Hepatic stellate cell (primary cell): Measurements from ENCODE around the gene TNFRSF4.
A peak's percentile ranks its signal among the peaks of the same experiment; 100 is the strongest.

Experiments
- DNase-seq: peaks from one replicate; pipeline ENCODE4 v3.0.0; 2011; ENCODE audit warnings: low spot score

TNFRSF4 gene

DNA sequence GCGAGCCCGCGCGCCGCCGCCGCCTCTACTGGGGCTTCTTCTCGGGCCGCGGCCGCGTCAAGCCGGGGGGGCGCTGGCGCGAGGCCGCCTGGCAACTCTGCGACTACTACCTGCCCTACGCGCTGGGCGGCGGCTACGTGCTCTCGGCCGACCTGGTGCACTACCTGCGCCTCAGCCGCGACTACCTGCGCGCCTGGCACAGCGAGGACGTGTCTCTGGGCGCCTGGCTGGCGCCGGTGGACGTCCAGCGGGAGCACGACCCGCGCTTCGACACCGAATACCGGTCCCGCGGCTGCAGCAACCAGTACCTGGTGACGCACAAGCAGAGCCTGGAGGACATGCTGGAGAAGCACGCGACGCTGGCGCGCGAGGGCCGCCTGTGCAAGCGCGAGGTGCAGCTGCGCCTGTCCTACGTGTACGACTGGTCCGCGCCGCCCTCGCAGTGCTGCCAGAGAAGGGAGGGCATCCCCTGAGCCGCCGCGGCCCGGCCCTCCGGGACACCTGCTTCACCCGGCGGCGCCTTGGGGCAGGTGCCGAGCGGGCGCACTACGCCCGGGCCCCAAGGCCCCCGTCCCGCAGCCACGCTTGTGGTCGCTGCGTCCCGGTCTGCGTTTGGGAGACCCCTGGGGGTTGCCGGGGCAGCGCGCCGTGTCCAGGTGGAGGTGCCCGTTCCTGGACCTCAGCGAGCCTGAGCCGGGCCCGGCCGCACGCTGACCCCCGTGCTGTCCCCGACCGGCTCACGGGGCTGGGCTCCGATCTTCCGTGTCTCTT is 19.0 kb upstream of the TNFRSF4 start:
- no peak for DNase-seq

DNA sequence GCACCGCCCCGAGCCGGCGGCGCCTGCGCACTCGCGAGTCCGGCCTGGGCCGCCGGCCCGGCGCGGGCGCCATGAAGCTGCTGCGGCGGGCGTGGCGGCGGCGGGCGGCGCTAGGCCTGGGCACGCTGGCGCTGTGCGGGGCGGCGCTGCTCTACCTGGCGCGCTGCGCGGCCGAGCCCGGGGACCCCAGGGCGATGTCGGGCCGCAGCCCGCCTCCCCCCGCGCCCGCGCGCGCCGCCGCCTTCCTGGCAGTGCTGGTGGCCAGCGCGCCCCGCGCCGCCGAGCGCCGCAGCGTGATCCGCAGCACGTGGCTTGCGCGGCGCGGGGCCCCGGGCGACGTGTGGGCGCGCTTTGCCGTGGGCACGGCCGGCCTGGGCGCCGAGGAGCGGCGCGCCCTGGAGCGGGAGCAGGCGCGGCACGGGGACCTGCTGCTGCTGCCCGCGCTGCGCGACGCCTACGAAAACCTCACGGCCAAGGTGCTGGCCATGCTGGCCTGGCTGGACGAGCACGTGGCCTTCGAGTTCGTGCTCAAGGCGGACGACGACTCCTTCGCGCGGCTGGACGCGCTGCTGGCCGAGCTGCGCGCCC is 18.3 kb upstream of the TNFRSF4 start, which contains the start of gene B3GALT6:
B3GALT6 (plus strand) TSS at position 30 of the 588 bp plus-strand sequence; CDS start at position 72, 42 bp downstream.
- no peak for DNase-seq

DNA sequence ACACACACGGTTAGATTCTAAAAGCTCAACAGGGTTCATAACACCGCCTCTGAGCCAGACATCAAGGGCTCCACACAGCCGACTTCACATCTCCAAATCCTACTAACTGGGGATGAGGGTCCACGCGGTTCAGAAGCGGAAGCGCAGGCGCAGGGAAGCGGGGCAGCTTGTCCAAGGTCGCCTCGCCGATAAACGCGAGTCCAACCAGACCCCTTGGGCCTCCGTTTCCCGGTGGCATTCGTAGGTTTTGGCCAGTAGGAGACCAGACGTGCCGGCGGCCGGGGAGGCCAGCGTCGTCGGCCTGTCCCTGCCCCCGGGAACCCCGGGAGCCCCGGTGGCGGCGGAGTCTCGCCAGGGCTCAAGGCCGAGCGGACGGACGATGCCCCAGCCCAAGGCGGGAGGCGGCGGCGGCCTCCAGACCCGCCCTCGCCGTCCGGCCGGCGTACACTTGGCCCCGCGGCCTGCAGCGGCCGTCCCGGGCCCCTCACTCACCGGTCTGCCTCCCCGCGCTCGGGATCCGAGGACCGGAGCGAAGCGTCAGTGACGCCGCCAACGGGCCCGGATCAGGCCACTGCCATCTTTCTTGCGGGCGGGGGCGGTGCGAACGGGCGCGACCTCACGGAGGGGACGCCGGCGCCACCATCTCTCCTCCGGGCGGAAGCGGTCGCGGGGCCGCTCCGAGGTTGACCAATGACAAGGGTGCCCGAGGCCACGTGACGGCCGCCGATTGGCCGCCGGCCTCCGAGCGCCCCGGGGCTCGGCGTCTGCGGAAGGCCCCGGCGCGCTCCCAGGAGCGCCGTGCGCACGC is 17.7 kb upstream of the TNFRSF4 start, which contains the start of gene SDF4:
SDF4 (minus strand) TSS at position 602 of the 808 bp plus-strand sequence. CDS start 3,229 bp downstream, outside the sequence.
- DNase-seq: peak; percentile 100

DNA sequence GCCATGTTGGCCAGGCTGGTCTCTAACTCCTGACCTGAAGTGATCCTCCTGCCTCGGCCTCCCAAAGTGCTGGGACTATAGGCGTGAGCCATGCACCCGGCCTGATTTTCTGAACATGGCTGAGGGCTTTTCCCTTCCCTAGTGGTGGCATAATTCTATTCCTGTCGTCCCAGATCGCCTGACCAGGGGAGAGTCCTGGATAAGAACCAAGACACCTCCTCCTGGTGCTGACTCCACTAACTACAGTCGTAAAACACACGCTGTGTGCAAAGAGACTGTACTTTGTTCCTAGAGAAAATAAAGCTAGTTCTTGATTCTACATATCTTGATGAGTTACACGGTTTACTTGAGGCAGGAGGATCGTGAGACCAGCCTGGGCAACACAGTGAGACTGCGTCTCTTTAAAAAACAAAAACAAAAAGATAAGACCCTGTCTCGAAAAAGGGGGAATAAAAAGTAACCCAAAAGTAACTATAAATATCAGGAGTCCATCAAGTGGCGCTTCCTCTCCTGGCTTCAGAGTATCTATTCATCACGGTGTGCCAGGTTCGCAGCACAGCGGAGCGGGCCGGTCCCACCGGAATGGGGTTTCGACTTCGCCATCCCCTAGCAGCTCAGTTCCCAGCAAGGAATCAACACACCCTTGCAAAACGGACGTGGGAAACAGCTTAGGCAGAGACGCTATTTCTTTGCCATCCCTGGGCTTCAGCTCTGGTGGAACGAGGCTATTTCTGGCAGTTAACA is 16.9 kb upstream of the TNFRSF4 start:
- peak; percentile 94 for DNase-seq

DNA sequence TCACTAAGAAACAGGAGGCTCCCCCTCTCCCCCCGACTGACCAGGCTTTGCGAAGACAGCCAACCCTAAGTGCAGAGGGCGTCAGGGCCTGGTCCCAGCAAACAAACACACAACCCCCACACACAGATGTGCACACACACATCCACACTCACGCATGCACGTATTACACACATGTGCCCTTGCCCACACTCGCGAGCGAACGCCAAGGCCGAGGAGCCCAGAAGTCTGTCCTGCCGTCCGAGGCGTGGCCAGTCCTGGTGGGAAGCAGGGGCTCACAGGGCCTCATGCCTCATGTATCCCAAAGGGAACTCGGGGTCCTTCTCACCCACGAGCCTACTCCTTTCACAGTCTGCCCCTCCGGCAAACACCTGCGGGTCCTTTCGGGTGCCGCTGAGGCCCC is 15.8 kb upstream of the TNFRSF4 start:
- no peak for DNase-seq

DNA sequence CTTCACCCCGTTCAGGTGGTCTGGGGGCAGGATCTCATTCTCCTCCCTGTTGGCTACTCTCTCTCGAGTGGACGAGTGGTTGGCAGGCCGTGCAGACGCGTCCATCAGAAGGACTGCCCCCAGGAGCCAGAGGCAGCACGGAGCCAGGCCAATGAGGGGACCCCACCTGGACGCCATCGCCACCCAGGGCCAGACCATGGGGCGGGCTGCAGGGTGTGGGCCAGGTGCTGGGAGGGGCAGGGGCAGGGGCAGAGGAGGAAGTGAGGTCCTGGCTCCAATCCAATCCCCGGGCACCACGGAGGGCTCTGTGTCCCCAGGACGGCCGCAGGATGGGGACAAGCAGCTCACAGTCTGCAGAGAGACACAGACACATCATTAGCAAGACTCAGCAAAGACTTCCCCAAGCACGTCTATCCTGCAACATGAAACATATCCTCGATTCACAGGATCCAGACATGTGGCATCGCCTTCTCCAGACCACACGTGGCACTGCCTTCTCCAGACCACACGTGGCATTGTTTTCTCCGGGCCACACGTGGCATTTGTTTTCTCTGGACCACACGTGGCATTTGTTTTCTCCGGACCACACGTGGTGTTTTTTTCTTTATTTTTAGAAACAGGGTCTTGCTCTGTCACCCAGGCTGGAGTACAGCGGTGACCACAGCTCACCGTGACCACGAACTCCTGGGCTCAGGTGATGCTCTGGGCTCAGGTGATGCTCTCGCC is 14.8 kb upstream of the TNFRSF4 start:
- no peak for DNase-seq

DNA sequence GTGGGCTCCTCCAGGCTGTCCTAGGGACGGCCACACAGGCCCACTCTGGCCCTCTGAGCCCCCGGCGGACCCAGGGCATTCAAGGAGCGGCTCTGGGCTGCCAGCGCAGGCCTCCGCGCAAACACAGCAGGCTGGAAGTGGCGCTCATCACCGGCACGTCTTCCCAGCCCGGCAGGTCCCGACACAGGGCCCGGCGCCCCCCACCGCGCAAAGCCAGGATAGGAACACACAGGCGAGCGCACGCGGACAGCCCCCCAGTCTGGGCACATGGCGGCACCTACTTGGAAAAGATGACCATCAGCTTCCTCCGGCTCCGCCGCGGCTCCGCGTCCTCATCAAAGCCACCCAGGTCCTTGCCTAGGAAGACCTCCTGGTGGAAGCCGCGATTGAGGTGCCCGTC is 14.2 kb upstream of the TNFRSF4 start:
- no peak for DNase-seq

DNA sequence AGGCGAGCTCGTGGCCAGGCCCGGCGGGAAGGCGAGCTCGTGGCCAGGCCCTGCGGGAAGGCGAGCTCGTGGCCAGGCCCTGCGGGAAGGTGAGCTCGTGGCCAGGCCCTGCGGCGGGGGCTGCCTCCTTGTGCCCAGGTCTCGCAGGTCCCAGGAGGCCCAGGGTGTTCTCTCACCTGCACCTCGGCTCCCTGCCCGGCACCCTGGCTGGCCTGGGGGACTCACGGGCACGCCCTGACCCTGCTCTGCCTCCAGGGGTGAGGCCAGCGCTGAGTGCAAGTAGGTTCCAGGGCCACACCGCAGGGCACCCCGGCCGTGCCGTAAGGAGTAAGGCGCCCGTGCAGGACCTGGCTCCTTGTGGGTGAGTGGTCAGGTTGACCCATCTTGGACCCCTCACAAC is 13.4 kb upstream of the TNFRSF4 start:
- DNase-seq: no peak

DNA sequence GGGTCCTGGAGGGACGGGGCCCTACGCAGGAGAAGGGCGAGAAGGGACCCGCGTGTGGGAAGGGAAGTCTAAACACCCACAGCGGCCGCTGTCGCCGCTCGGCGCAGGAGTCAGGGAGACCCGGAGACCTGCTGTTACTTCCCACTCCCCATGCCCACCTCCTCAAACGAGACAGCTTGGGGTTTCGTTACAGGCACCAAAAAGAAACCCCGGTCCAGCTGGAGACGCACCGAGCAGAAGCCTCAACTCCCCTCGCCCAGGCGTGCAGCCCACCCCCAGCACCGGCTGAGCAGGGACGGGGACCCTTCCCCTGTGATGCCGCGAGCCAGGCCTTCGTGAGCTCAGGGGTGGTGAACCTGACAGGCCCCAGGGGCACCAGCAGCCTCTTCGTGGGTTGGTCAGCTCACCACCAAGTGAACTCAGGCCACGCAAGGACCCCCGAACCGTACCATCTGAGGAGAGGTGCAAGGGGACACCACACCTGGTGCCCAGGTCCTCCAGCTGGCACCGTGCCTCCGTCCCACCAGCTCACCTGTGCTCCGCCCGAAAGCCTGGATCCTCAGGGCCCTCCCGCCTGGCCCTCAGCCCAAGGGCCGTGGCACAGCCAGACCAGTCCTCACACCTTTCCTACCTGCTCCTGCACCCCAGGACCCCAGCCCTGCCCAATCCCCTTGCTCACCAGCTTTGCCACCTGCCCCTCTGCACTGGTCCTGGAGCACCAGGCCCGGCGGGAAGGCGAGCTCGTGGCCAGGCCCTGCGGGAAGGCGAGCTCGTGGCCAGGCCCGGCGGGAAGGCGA is 12.8 kb upstream of the TNFRSF4 start:
- no peak for DNase-seq

DNA sequence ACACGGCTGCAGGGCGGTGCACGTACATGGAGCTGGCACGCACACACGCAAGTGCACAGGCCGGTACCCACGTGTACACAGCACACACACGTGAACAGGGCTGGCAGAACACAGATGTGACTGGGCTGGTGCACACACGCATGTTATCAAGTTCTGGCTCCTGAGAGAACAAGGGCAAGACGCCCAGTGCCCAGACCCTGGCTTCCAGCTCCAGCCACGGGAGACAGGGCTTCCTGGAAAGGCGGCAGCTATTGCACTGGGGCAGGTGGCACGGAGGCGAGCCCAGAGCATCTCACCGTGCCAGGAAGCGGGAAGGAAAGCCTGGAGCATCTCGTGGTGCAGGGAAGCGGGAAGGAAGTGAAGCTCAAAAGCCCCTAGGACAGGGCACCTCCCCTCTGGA is 12.0 kb upstream of the TNFRSF4 start:
- no peak for DNase-seq

DNA sequence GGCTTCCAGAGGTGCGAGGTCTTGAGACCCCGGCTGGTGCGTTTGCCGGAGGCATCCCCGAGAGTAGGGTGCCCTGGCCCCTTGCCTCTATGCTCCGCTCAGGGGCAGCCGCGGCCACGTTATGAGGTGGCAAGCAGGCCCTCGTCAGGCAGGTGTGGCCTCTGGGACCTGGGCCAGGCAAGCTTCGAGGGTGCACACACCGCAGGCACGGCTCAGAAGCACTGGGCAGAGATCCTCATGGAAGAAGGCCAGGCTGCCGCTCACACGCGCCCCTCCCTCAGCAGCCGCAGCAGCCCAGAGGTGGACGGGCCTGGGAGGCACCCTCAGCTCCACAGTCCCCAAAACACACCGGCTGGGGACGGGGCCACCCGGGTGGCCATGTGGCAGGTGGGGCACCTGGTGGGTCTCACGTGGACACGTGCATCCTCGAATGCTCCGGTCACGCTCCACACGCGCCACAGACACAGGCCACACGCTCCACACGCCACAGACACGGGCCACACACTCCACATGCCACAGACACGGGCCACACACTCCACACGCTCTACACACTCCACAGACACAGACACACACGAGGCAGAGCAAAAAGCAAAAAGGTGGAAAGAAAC is 11.4 kb upstream of the TNFRSF4 start:
- no peak for DNase-seq

DNA sequence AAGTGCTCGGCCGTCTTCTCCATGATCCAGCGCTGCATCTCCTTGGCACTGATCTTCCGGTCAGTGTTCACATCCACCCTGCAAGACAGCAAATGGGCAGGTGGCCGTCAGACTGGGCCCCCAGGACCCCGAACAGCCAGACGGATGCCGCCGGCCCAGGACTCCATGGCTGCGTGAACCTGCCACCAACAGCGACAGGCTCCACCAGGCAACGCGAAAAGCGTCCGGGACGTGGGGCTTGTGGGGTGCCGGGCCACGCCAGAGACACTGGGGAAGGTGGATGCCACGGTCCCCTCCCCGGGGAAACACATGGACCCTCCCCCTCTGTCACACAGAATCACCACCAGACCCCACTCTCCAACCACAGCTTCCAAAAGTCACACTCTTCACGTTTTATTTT is 9.9 kb upstream of the TNFRSF4 start:
- no peak for DNase-seq

DNA sequence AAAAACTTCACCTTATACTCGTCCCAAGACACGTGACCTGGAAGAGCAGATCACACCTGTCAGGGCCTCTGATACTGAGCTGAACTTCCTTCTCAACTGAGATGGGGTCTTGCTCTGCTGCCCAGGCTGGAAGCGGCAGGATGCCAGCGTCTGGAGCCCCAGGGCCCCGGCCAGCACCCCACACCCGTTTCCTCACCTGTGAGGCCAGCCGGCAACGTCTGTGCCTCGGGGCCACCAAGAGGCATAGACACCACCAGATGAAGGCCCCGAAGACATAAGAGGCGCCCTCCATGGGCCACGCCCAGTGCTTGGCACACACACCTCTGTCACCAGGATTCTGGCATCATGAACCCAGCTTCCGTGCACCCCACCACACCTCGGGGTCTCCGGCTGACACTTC is 9.4 kb upstream of the TNFRSF4 start:
- no peak for DNase-seq

DNA sequence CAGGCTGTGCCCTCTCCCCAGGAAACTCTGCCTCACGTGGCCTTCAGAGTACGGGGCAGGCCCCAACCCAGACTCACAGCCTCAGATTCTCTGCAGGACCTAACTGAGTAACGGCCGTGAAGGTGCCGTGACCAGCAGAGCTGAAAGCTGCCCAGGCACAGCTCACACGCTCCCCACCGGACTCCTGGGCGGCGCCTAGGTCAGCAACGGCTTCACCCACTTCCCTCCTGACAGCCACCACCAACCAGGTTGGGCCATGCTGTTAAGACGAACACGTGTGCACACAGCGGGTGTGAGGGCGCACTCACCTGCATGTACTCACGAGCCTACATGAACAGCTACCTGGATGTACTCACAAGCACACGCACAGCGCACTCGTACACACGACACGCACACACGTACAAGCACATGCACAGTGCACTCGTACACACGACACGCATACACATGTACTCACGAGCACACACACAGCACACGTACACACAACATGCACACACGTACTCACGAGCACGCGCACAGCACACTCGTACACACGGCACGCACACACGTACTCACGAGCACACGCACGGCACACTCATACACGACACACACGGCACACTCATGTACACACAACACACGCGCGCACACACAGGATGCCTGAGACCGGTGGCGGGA is 8.7 kb upstream of the TNFRSF4 start:
- DNase-seq: no peak

DNA sequence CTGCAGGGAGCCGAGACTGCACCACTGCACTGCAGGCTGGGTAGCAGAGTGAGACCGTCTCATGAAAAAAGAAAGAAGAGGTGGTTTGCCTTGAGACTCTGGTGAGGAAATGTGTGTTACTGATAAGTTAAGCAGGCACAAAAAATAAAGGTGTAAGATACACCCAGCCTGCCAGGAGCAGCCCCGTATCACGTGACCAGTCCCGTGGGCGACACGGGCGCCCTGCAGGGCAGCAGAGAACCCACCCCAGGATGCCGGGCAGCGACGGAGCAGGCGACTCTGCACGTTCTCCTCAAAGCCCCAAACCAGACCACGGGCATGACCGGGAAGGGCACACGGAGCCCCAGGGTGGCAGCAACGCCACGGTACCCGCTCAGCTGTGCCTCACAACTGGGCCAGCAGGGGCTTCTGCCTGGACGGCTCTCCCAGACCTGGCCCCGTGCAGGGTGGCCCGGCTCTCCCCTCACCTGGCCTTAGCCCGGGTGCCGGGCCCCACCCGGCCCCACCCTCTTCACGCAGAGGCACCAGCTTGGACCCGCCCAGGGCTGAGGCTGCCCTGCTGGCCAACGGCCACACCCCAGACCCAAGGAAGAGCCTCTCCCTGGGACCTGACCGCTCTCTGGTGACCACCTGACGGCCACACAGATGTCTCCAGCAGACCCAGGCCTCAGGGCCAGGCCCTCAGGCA is 8.1 kb upstream of the TNFRSF4 start:
- no peak for DNase-seq

DNA sequence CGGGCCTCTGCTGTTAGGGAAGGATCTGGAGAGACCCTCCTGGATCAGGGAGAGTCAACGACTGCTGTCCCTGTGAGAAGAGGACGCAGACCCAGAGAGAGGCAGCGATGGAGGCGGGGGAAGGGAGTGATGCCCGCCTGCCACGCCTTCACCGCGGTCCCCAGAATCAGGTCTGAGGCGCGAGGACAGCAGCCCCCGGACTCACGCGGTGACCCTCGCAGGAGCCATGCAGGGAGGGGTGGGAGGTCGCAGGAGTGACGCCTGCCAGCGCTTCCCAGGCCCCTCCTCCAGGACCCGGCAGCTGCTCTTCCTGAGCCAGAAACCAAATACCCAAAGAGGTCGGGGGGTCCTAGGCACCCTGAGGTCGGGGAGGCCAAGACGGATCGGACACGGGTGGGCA is 6.2 kb upstream of the TNFRSF4 start:
- no peak for DNase-seq

DNA sequence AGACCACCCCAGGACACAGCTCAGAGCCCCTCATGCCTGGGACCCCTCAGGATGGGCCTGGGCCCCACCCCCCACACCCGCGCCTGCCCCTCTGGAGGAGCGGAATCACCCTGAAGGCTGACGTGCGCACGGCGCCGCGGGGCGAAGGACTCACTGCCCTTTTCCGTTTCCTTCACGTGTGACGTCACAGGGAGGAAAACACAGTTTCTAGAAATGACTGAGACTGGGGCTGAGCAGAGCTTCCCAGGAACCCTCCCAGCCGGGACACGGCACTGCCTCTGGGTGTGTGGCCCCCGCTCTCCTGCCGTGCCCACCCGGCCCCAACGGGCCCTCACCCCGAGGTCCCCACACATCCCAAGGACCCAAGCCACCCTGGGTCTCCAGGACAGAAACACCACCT is 5.4 kb upstream of the TNFRSF4 start:
- no peak for DNase-seq

DNA sequence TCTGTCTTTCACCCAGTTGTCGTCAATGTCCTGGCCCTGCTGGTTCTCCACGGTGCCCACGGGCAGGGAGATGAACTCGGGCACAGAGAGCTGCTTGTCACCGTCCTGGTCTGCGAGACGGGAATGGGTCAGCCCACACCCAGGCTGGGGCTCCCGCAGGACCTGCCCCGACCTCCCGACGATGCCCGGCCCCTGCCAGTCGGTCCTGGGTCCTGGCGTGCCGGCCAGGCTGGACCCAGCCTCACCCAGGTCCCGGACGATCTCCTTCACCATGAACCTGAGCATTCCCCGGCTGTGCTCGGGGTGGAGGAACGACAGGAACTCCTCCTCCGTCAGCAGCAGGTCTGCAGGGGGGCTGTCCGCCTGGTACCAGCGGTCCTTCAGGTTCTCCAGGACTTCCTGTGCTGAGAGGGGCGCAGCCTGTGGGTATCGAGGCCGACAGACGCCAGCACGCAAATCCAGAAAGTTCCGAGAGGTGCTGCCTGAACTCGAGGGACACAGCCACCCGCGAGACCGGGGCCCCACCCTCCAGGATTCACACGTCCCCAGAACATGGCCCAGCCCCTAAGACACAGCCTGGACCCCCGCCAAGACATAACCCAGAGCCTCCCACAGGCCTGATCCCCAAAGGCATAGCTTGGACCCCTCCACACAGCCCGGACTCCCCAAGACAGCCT is 4.7 kb upstream of the TNFRSF4 start:
- DNase-seq: no peak
